ENCODE results near the gene PID1.

GRCh38 chr2:229089776-229090175 lies 181.3 kb downstream of the PID1 start:
- TF ChIP-seq REST (IDR thresholded peaks at IDR 0.05), result no peak
- TF ChIP-seq CTCF (IDR thresholded peaks at IDR 0.05; ENCODE audit: low read depth, low read length, missing input control), result no peak
- no peak for TF ChIP-seq MAX (IDR thresholded peaks at IDR 0.05)
- TF ChIP-seq NR2F2 (IDR thresholded peaks at IDR 0.05), result no peak
- TF ChIP-seq TAF1 (conservative IDR thresholded peaks at IDR 0.05), result no peak
- no peak for TF ChIP-seq RAD21 (IDR thresholded peaks at IDR 0.05)
- no peak for TF ChIP-seq YY1 (IDR thresholded peaks at IDR 0.05)
- no peak for TF ChIP-seq EGR1 (IDR thresholded peaks at IDR 0.05; ENCODE audit: low read depth in 2 of 2)
- no peak for TF ChIP-seq ZBTB33 (IDR thresholded peaks at IDR 0.05)
- no peak for TF ChIP-seq JUND (IDR thresholded peaks at IDR 0.05)
- TF ChIP-seq, protein P1, sequence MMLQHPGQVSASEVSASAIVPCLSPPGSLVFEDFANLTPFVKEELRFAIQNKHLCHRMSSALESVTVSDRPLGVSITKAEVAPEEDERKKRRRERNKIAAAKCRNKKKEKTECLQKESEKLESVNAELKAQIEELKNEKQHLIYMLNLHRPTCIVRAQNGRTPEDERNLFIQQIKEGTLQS (IDR thresholded peaks at IDR 0.05), result no peak
- TF ChIP-seq HNF4G (IDR thresholded peaks at IDR 0.05), result no peak
- TF ChIP-seq SP1 (IDR thresholded peaks at IDR 0.05), result no peak
